Measurements from ENCODE around the gene B4GAT1. TPM values are rescaled to one million over a fixed set of nuclear protein-coding genes. Genes with fewer than 3 reads are reported as not detected.

The B4GAT1 gene
- total RNA-seq, 1 donor from 2014 or later: 40.9 TPM

- peak; percentile 13 for DNase-seq (ENCODE audit: low spot score)
- Mint-ChIP-seq H3K36me3 (peaks cover 4% of the 10 kb centered on the region), H3K27ac (no peak overlapping the region), H3K27me3 (ENCODE audit: insufficient read depth, low read depth) (peaks cover 3% of the 10 kb centered on the region), H3K4me3 (peak overlapping the region; percentile 95), H3K4me1 (peaks cover 24% of the 10 kb centered on the region), H3K9me3 (no peaks in the 10 kb centered on the region)
- no peaks in the 10 kb centered on the region for H3K9me3 ChIP-seq (ENCODE audit: low read depth)
- peak overlapping the region; percentile 24 for H3K4me2 ChIP-seq
- TF ChIP-seq CTCF (IDR thresholded peaks at IDR 0.05) (no peak), EZH2 (IDR thresholded peaks at IDR 0.05) (no peak), EZH2phosphoT487 (IDR thresholded peaks at IDR 0.05) (no peak)
- H2AFZ ChIP-seq (replicated peaks): no peak overlapping the region
- H3K36me3 ChIP-seq: no peaks in the 10 kb centered on the region
- H3K4me1 ChIP-seq: peaks cover 15% of the 10 kb centered on the region
- H3F3A ChIP-seq (ENCODE audit: low read depth): peaks cover 36% of the 10 kb centered on the region
- H3K4me3 ChIP-seq: no peak overlapping the region
- H3K9ac ChIP-seq: no peak overlapping the region
- peaks cover 11% of the 10 kb centered on the region for H4K20me1 ChIP-seq (ENCODE audit: low read depth)
- H3K27ac ChIP-seq: no peak overlapping the region
- H3K79me2 ChIP-seq (ENCODE audit: low read depth): peaks cover 22% of the 10 kb centered on the region
- H3K27me3 ChIP-seq: no peaks in the 10 kb centered on the region
These were observed 25.8 kb upstream of the B4GAT1 start for GRCh38 chr11:66373265-66373664.

GRCh38 chr11:66371627-66372415 lies 24.4 kb upstream of the B4GAT1 start, which contains the start of gene SLC29A2:
Gene SLC29A2 (minus strand): TSS chr11:66371760. CDS start chr11:66371591, 169 bp downstream.
- no peaks in the 10 kb centered on the region for H3K9me3 ChIP-seq (ENCODE audit: low read depth)
- peaks cover 24% of the 10 kb centered on the region for H3K4me1 Mint-ChIP-seq
- H3K4me1 ChIP-seq: peaks cover 15% of the 10 kb centered on the region
- peaks cover 9% of the 10 kb centered on the region for H3K36me3 Mint-ChIP-seq
- peaks cover 22% of the 10 kb centered on the region for H3K79me2 ChIP-seq (ENCODE audit: low read depth)
- H3K27ac Mint-ChIP-seq: peak within 1 kb of the TSS; percentile 50
- peak; percentile 97 for DNase-seq (ENCODE audit: low spot score)
- peaks cover 49% of the 10 kb centered on the region for H3F3A ChIP-seq (ENCODE audit: low read depth)
- TF ChIP-seq CTCF (IDR thresholded peaks at IDR 0.05) (no peak), EZH2 (IDR thresholded peaks at IDR 0.05) (peak; percentile 28), EZH2phosphoT487 (IDR thresholded peaks at IDR 0.05) (no peak)
- no peaks in the 10 kb centered on the region for H3K9me3 Mint-ChIP-seq
- H3K4me3 Mint-ChIP-seq: peak within 1 kb of the TSS; percentile 95
- H3K9ac ChIP-seq: no peak within 1 kb of the TSS
- H3K36me3 ChIP-seq: no peaks in the 10 kb centered on the region
- H3K27me3 ChIP-seq: no peaks in the 10 kb centered on the region
- H3K27me3 Mint-ChIP-seq (ENCODE audit: insufficient read depth, low read depth): peaks cover 3% of the 10 kb centered on the region
- peak within 1 kb of the TSS; percentile 76 for H3K27ac ChIP-seq
- peaks cover 11% of the 10 kb centered on the region for H4K20me1 ChIP-seq (ENCODE audit: low read depth)
- peak within 1 kb of the TSS; percentile 87 for H3K4me2 ChIP-seq
- peak within 1 kb of the TSS; percentile 89 for H2AFZ ChIP-seq (replicated peaks)
- H3K4me3 ChIP-seq: peak within 1 kb of the TSS; percentile 81

- H3K9ac ChIP-seq: no peak overlapping the region
- H3K27me3 Mint-ChIP-seq (ENCODE audit: insufficient read depth, low read depth): peaks cover 6% of the 10 kb centered on the region
- peaks cover 24% of the 10 kb centered on the region for H3K4me1 Mint-ChIP-seq
- no peaks in the 10 kb centered on the region for H3K36me3 ChIP-seq
- H3K9me3 ChIP-seq (ENCODE audit: low read depth): no peaks in the 10 kb centered on the region
- H4K20me1 ChIP-seq (ENCODE audit: low read depth): peaks cover 11% of the 10 kb centered on the region
- H3K9me3 Mint-ChIP-seq: no peaks in the 10 kb centered on the region
- peak overlapping the region; percentile 81 for H3K4me3 ChIP-seq
- no peak overlapping the region for H2AFZ ChIP-seq (replicated peaks)
- H3K4me3 Mint-ChIP-seq: peak overlapping the region; percentile 95
- peaks cover 22% of the 10 kb centered on the region for H3K79me2 ChIP-seq (ENCODE audit: low read depth)
- peaks cover 67% of the 10 kb centered on the region for H3F3A ChIP-seq (ENCODE audit: low read depth)
- H3K4me2 ChIP-seq: peak overlapping the region; percentile 87
- TF ChIP-seq EZH2phosphoT487 (IDR thresholded peaks at IDR 0.05) (no peak), CTCF (IDR thresholded peaks at IDR 0.05) (no peak)
- H3K27ac ChIP-seq: no peak overlapping the region
- peaks cover 15% of the 10 kb centered on the region for H3K4me1 ChIP-seq
- DNase-seq (ENCODE audit: low spot score): no peak
- no peaks in the 10 kb centered on the region for H3K27me3 ChIP-seq
- H3K36me3 Mint-ChIP-seq: peaks cover 11% of the 10 kb centered on the region
- H3K27ac Mint-ChIP-seq: peak overlapping the region; percentile 68
These were observed 21.9 kb upstream of the B4GAT1 start for GRCh38 chr11:66369073-66369894.
